ENCODE results near the gene SPI1.

SPI1 gene

DNA sequence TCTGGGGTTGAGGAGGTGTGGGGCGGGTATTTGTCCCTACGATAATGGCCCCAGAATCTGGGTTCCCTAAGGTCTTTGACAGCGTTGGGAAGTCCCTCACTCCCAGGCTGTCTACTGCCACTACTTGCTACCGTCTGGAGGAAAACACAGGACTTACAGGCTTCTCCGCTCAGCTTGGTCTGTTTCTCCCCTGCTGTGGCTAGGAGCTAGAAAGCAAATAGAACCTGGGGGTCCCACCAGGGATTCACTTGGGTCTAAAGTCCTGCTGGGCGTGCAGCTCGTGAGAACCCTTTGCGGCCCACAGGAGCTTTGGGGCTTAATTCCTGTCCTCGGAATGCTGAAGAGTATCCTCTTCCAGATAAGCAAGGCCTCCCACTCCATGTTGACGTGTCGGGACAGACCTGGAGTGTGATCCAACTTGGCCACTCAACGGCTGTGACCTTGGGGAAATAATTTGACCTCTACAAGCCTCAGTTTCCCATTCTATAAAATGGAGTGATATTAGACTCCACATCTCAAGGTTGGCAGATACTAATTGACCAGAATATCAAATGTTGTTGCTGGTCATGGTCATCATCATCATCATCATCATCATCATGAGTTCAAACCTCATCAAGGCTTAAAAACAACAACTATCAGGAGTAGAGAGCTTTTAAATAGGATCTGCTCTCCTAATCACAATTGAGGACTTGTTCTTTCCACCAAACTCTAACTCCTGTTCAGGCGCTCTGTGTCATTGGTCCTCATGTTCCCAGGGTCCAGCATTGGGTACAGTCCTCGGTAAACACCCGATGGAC, 24.2 kb downstream of the SPI1 start:
- no peak overlapping the region for H3K27ac ChIP-seq (ENCODE audit: extremely low read depth, low read depth, low read length)
- CTCF ChIA-PET: interaction anchor here (0.6 to 2.1 kb wide), 16 partner anchors 10 to 201 kb away, joined by 3 to 32 read pairs (median 4); partner anchors contain the start of genes ARFGAP2 and NR1H3

GRCh38 chr11:47352556-47352955, 25.8 kb downstream of the SPI1 start, which contains the start of gene MYBPC3:
Gene MYBPC3 (minus strand): TSS chr11:47352702. CDS start chr11:47352647, 55 bp downstream.
- H3K27ac ChIP-seq (ENCODE audit: extremely low read depth, low read depth, low read length): no peak within 1 kb of the TSS
- no peak for TF ChIP-seq KLF7 (tag by site-specific recombination; IDR thresholded peaks at IDR 0.05; ENCODE audit: borderline replicate concordance)
- TF ChIP-seq ZNF600 (tag by site-specific recombination; IDR thresholded peaks at IDR 0.05): no peak
- TF ChIP-seq ZNF292 (tag by site-specific recombination; IDR thresholded peaks at IDR 0.05; ENCODE audit: borderline replicate concordance, low read depth): no peak
- no peak for TF ChIP-seq ZNF19 (tag by site-specific recombination; IDR thresholded peaks at IDR 0.05; ENCODE audit: low read depth)
- TF ChIP-seq ZNF132 (tag by site-specific recombination; IDR thresholded peaks at IDR 0.05; ENCODE audit: borderline replicate concordance): no peak
- no peak for TF ChIP-seq ZBTB11 (tag by site-specific recombination; conservative IDR thresholded peaks at IDR 0.05; ENCODE audit: low read depth)
- no peak for TF ChIP-seq ZNF791 (tag by site-specific recombination; IDR thresholded peaks at IDR 0.05)
- no peak for TF ChIP-seq GLI2 (tag by site-specific recombination; IDR thresholded peaks at IDR 0.05; ENCODE audit: borderline replicate concordance, low read depth)
- no peak for TF ChIP-seq ZNF555 (tag by site-specific recombination; conservative IDR thresholded peaks at IDR 0.05)
- no peak for TF ChIP-seq ZNF324 (tag by site-specific recombination; IDR thresholded peaks at IDR 0.05)
- TF ChIP-seq ZNF223 (tag by site-specific recombination; IDR thresholded peaks at IDR 0.05): no peak
- TF ChIP-seq FEZF1 (tag by site-specific recombination; IDR thresholded peaks at IDR 0.05): no peak
- ChIA-PET POLR2A (no interaction called here), CTCF (no interaction called here)
- H3K4me1 ChIP-seq (ENCODE audit: control insufficient read depth, insufficient read depth, low read length): no peaks in the 10 kb centered on the region
- H3K9me3 ChIP-seq (ENCODE audit: control insufficient read depth, insufficient read depth, low read depth, low read length): no peaks in the 10 kb centered on the region
- H3K36me3 ChIP-seq (ENCODE audit: control insufficient read depth in 2 of 2, insufficient read depth in 1 of 2, low read length in 2 of 2): no peaks in the 10 kb centered on the region
- H3K4me3 ChIP-seq (ENCODE audit: low read depth, low read length): no peak within 1 kb of the TSS

More for the DNA sequence above, 24.2 kb downstream of the SPI1 start:
- no peak overlapping the region for H3K4me3 ChIP-seq (ENCODE audit: low read depth, low read length)
- no peaks in the 10 kb centered on the region for H3K36me3 ChIP-seq (ENCODE audit: control insufficient read depth in 2 of 2, insufficient read depth in 1 of 2, low read length in 2 of 2)
- no peaks in the 10 kb centered on the region for H3K4me1 ChIP-seq (ENCODE audit: control insufficient read depth, insufficient read depth, low read length)
- H3K9me3 ChIP-seq (ENCODE audit: control insufficient read depth, insufficient read depth, low read depth, low read length): no peaks in the 10 kb centered on the region
- POLR2A ChIA-PET: interaction anchor here (0.6 kb wide), 1 partner anchor 162 kb away, joined by 4 read pairs; no protein-coding TSS in a partner anchor
- TF ChIP-seq ZBTB8A (tag by site-specific recombination; IDR thresholded peaks at IDR 0.05) (0 out of 2 replicates have a peak, but pooled peaks have one; percentile 12), ZIC2 (tag by site-specific recombination; IDR thresholded peaks at IDR 0.05) (peak; percentile 70), ZFP3 (tag by site-specific recombination; IDR thresholded peaks at IDR 0.05; ENCODE audit: low read depth) (no peak), ZNF513 (tag by site-specific recombination; IDR thresholded peaks at IDR 0.05) (peak; percentile 90)

Measured in HEK293 (cell line).